ENCODE results near the gene RD3L. TPM values are rescaled to one million over a fixed set of nuclear protein-coding genes. Genes with fewer than 3 reads are reported as not detected.
"Not testable (repeated sequence)": the region's sequence is repeated elsewhere in the genome, so short reads cannot be mapped to it uniquely, and the experiment has no call there.

RD3L gene
- total RNA-seq, 1 experiment from 2014 or later, result not detected

- no peak for DNase-seq (ENCODE audit: low spot score)
Measured at GRCh38 chr14:103928011-103928890, 14.1 kb downstream of the RD3L start, which contains the start of gene TDRD9. TDRD9 (plus strand) TSS chr14:103928456; CDS start chr14:103928510, 54 bp downstream.

- DNase-seq (ENCODE audit: low spot score), result no peak
Measured at GRCh38 chr14:103927566-103927965, 14.8 kb downstream of the RD3L start.

GRCh38 chr14:103925316-103925715, 17.0 kb downstream of the RD3L start:
- no peak for DNase-seq (ENCODE audit: low spot score)

- no peak for DNase-seq (ENCODE audit: low spot score)
Measured at GRCh38 chr14:103923863-103924262, 18.5 kb downstream of the RD3L start.

- not testable (repeated sequence) for DNase-seq (ENCODE audit: low spot score)
Measured at GRCh38 chr14:103921855-103922200, 20.5 kb downstream of the RD3L start.

- peak; percentile 81 for DNase-seq (ENCODE audit: low spot score)
Measured at GRCh38 chr14:103920981-103921854, 21.1 kb downstream of the RD3L start.

GRCh38 chr14:103916636-103917262, 25.6 kb downstream of the RD3L start:
- DNase-seq (ENCODE audit: low spot score), result no peak

- no peak for DNase-seq (ENCODE audit: low spot score)
Measured at GRCh38 chr14:103915616-103916015, 26.7 kb downstream of the RD3L start.

- no peak for DNase-seq (ENCODE audit: low spot score)
Measured at GRCh38 chr14:103910984-103911383, 31.3 kb downstream of the RD3L start.

GRCh38 chr14:103910262-103910935, 31.9 kb downstream of the RD3L start:
- peak; percentile 88 for DNase-seq (ENCODE audit: low spot score)

- no peak for DNase-seq (ENCODE audit: low spot score)
Measured at GRCh38 chr14:103909531-103910261, 32.6 kb downstream of the RD3L start.

- no peak for DNase-seq (ENCODE audit: low spot score)
Measured at GRCh38 chr14:103908580-103908979, 33.7 kb downstream of the RD3L start.

GRCh38 chr14:103905842-103906456, 36.4 kb downstream of the RD3L start:
- DNase-seq (ENCODE audit: low spot score), result no peak

GRCh38 chr14:103904493-103905107, 37.7 kb downstream of the RD3L start:
- DNase-seq (ENCODE audit: low spot score), result no peak

GRCh38 chr14:103899833-103900232, 42.5 kb downstream of the RD3L start:
- DNase-seq (ENCODE audit: low spot score), result no peak

GRCh38 chr14:103899316-103899715, 43.0 kb downstream of the RD3L start:
- no peak for DNase-seq (ENCODE audit: low spot score)

GRCh38 chr14:103898711-103899110, 43.6 kb downstream of the RD3L start:
- no peak for DNase-seq (ENCODE audit: low spot score)

GRCh38 chr14:103898204-103898603, 44.1 kb downstream of the RD3L start:
- no peak for DNase-seq (ENCODE audit: low spot score)

- DNase-seq (ENCODE audit: low spot score), result peak; percentile 30
Measured at GRCh38 chr14:103897075-103897947, 45.0 kb downstream of the RD3L start.

Data from HT-29 (cell line).